ENCODE results near the gene KCNJ14.

KCNJ14 gene

DNA sequence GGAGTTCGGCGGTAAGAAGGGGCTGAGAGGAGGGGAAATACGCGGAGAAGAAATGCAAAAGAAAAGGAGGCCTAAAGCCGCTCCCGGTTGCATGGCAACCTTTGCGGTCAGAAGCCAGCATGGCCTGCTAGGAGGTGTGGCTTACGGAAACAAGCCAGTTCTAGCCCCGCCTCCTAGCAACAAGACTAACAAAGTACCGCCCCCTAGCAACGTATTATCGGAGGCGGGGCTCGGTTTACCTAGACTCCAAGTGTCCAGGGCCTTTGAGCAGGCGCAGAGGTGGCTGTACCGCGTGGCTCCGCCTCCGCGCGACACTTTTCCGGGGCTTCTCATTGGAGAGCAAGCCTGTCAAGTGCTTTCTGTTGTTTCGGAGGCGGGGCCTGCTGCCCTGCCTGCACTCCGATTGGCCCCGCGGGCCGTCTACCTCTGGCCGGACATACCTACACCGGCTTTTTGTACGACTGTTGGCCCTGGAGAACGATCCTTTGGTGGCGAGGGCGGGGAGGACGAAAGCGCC lies 13.5 kb downstream of the KCNJ14 start:
- TF ChIP-seq, protein P1, sequence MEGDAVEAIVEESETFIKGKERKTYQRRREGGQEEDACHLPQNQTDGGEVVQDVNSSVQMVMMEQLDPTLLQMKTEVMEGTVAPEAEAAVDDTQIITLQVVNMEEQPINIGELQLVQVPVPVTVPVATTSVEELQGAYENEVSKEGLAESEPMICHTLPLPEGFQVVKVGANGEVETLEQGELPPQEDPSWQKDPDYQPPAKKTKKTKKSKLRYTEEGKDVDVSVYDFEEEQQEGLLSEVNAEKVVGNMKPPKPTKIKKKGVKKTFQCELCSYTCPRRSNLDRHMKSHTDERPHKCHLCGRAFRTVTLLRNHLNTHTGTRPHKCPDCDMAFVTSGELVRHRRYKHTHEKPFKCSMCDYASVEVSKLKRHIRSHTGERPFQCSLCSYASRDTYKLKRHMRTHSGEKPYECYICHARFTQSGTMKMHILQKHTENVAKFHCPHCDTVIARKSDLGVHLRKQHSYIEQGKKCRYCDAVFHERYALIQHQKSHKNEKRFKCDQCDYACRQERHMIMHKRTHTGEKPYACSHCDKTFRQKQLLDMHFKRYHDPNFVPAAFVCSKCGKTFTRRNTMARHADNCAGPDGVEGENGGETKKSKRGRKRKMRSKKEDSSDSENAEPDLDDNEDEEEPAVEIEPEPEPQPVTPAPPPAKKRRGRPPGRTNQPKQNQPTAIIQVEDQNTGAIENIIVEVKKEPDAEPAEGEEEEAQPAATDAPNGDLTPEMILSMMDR (conservative IDR thresholded peaks at IDR 0.05; ENCODE audit: low read depth) = no peak
- CTCF ChIA-PET = no interaction called here
- peak; percentile 96 for DNase-seq (ENCODE audit: low spot score)
- H3K27ac ChIP-seq = peak overlapping the region; percentile 98
- POLR2A ChIA-PET (ENCODE audit: low non-redundant PET) = interaction anchor here (1.3 kb wide), 1 partner anchor 19 kb away, joined by 6 read pairs; no protein-coding TSS in a partner anchor

DNA sequence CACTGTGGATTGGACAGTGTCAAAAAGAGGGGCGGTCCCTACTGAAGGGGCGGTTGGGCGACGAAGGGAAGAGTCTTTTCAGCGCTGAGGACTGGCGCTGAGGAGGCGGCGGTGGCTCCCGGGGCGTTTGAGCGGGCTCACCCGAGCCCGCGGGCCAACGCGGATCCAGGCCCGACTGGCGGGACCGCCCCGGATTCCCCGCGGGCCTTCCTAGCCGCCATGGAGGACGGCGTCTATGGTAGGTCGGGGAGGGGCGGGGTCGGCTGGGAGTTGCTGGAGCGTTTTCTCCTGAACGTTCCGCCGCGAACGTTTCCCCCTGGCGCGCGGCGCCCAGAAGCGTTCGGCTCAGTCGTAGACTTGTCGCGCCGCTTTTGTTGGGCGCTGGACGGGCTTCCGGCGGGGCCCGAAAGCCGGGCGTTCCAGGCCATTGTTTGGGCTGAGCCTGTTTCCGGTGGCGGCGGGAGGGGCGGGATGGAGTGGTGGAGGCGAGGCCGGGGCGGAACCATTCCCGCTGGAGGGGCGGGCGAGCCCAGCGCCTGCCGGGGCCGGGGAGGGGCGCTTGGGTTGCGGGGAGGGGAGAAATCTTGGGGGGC lies 14.0 kb downstream of the KCNJ14 start, which contains the start of gene CYTH2:
Gene CYTH2 (plus strand): TSS at position 81 of the 593 bp plus-strand sequence. CDS start 139 bp downstream, at position 220.
- TF ChIP-seq, protein P1 (conservative IDR thresholded peaks at IDR 0.05; ENCODE audit: low read depth) = no peak
- ChIA-PET CTCF (no interaction called here), POLR2A (ENCODE audit: low non-redundant PET) (interaction anchor here (0.6 to 1.3 kb wide), 2 partner anchors 18 to 180 kb away, joined by 4 to 6 read pairs; no protein-coding TSS in a partner anchor)
- peak within 1 kb of the TSS; percentile 98 for H3K27ac ChIP-seq
- DNase-seq (ENCODE audit: low spot score) = peak; percentile 70

DNA sequence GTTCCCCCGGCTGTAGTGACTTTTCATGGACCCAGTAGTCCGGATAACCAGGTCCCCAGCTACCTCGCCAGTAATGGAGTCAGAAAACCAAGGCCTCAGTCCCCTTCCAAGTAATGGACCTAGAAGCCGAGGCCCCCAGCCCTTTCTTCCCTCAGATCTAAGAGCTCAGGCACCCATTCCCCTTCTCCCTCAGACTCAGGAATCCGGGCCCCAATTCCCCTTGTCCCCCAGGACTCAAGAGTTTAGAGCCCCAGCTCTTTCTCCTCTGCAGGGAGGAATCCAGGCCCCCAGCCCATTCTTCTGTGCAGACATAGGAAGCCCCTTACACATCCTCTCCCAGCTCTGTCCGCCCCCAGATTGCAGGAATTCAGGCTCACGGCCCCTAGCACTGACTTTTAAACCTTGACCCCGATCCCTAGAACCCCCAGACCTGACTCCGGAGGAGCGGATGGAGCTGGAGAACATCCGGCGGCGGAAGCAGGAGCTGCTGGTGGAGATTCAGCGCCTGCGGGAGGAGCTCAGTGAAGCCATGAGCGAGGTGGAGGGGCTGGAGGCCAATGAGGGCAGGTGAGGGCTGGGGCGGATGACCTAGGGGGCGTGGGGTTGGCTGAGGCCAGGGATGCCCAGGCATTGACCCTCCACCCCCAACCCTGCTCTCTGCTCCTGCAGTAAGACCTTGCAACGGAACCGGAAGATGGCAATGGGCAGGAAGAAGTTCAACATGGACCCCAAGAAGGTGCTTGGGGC lies 14.7 kb downstream of the KCNJ14 start:
- TF ChIP-seq, protein P1 (conservative IDR thresholded peaks at IDR 0.05; ENCODE audit: low read depth) = no peak
- ChIA-PET POLR2A (ENCODE audit: low non-redundant PET) (interaction anchor here (0.6 to 1.3 kb wide), 2 partner anchors 18 to 179 kb away, joined by 4 to 6 read pairs; no protein-coding TSS in a partner anchor), CTCF (interaction anchor here (0.7 to 1.2 kb wide), 2 partner anchors 20 to 106 kb away, joined by 3 to 4 read pairs; partner anchors contain the start of gene SYNGR4)
- H3K27ac ChIP-seq = peak overlapping the region; percentile 98
- DNase-seq (ENCODE audit: low spot score) = no peak

DNA sequence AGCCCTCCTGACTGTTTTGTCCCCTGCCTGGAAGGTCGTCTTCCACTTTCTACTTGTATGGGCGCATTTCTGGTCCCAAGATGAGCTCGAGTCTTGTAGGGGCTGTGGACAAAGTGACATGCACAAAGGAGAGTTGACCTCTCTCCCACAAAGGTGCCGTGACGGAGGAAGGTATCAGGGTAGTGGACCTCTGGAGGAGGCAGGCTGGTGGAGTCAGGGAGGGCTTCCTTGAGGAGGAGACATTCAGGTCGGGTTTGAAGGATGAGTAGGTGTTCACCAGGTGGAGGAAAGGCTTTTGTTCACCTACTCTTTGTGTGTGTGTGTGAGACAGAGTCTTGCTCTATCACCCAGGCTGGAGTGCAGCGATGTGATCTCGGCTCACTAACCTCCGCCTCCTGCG lies 15.5 kb downstream of the KCNJ14 start:
- peak overlapping the region; percentile 98 for H3K27ac ChIP-seq
- TF ChIP-seq, protein P1 (conservative IDR thresholded peaks at IDR 0.05; ENCODE audit: low read depth) = no peak
- DNase-seq (ENCODE audit: low spot score) = no peak
- CTCF ChIA-PET = interaction anchor here (0.7 to 1.2 kb wide), 2 partner anchors 19 to 107 kb away, joined by 3 to 4 read pairs; partner anchors contain the start of gene SYNGR4
- POLR2A ChIA-PET (ENCODE audit: low non-redundant PET) = no interaction called here

DNA sequence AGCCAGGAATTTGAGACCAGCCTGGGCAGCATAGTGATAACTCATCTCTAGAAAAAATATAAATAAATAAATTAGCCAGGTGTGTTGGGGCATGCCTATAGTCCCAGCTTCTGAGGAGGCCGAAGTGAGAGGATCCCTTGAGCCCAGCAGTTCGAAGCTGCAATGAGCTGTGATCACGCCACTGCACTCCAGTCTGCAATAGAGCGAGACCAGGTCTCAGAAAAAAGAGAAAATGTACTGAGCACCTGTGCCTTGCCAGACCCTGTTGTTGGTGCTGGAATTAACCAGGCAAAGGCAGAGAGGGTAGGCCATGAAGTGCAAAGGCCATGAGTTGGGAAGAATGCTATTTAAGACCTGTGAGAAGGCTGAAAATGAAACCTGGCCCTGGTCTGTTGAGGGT lies 16.5 kb downstream of the KCNJ14 start:
- POLR2A ChIA-PET (ENCODE audit: low non-redundant PET) = no interaction called here
- peak overlapping the region; percentile 98 for H3K27ac ChIP-seq
- DNase-seq (ENCODE audit: low spot score) = no peak
- CTCF ChIA-PET = no interaction called here
- TF ChIP-seq, protein P1 (conservative IDR thresholded peaks at IDR 0.05; ENCODE audit: low read depth) = no peak

DNA sequence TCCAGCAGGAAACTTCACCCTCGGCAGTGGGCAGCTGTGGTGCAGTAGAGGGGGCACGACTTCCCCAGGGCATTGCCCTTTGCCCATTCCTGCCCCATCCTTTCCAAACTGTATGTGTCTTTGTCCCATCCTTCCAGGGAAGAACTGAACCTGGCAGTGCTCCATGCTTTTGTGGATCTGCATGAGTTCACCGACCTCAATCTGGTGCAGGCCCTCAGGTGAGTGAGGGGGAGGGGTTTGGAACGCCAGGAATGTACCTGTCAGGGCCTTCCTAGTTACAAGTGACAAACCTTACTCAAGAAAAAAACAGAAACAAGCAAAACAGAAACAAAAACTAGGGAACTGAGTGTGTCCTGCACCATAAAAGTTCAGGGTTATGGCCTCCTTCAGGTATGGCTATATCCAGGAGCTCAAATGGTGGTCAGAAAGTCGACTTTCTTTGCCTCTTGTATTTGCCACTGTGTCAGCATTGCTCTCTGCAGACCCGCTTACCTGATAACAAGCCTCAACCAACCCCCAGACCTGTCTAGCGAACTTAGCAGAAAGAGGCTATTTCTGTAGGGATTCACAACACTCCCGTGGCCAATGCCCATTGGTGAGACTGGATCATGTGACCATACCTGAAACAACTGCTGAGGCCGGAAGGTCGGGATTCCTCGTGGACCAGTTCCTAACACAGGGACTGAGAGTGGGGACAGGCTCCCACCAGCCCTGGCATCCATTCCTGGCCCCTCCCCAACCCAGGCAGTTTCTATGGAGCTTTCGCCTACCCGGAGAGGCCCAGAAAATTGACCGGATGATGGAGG lies 18.0 kb downstream of the KCNJ14 start:
- POLR2A ChIA-PET (ENCODE audit: low non-redundant PET) = no interaction called here
- no peak for DNase-seq (ENCODE audit: low spot score)
- H3K27ac ChIP-seq = peak overlapping the region; percentile 98
- CTCF ChIA-PET = interaction anchor here (0.7 kb wide), 1 partner anchor 235 kb away, joined by 3 read pairs; no protein-coding TSS in a partner anchor
- TF ChIP-seq, protein P1 (conservative IDR thresholded peaks at IDR 0.05; ENCODE audit: low read depth) = no peak

All from RWPE1 (cell line).